ENCODE measurements around the gene ATP13A2.

DNA sequence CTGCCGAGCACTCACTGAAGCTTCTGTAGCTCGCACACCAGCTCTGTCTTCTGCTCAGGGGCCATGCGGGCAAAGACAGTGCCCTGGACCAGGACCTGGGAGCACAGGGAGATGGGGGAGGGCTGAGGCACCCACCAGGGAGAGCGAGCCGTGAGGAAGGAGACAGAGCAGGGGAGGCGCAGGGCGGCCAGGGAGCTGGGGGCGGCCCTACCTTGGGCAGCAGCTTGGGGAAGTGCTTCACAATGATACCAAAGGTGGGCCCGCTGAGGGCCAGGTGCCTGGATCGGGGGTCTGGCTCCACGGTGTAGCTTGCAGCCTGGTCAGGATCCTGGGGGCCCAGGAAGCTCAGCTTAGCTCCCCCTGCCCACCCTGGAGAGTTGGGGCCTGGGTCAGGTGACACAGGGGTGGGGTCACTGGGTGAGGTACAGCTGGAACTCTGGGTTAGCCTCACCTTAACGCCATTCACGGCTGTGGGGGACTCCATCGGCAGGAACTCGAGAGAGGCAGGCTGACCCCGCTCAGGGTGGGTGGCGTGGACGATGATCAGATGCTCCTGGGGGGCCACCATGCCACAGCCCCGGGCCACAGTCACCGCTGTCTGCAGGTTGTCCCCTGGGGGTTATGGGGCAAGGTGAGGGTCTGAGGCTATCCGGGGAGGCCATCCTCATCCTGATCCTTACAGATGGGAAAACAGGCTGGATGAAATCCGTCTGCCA lies 21.9 kb downstream of the ATP13A2 start:
- TF ChIP-seq, protein P1, sequence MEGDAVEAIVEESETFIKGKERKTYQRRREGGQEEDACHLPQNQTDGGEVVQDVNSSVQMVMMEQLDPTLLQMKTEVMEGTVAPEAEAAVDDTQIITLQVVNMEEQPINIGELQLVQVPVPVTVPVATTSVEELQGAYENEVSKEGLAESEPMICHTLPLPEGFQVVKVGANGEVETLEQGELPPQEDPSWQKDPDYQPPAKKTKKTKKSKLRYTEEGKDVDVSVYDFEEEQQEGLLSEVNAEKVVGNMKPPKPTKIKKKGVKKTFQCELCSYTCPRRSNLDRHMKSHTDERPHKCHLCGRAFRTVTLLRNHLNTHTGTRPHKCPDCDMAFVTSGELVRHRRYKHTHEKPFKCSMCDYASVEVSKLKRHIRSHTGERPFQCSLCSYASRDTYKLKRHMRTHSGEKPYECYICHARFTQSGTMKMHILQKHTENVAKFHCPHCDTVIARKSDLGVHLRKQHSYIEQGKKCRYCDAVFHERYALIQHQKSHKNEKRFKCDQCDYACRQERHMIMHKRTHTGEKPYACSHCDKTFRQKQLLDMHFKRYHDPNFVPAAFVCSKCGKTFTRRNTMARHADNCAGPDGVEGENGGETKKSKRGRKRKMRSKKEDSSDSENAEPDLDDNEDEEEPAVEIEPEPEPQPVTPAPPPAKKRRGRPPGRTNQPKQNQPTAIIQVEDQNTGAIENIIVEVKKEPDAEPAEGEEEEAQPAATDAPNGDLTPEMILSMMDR (conservative IDR thresholded peaks at IDR 0.05; ENCODE audit: low read length): no peak
- no peak for TF ChIP-seq EZH2phosphoT487 (IDR thresholded peaks at IDR 0.05; ENCODE audit: borderline replicate concordance)

Measured in Loucy (cell line).